Measurements from ENCODE around the gene C1orf53.

The C1orf53 gene

GRCh38 chr1:197912739-197913494 lies 10.5 kb downstream of the C1orf53 start (continued):
- no peak for TF ChIP-seq MEIS1 (CRISPR knock-in tag; IDR thresholded peaks at IDR 0.05; ENCODE audit: borderline replicate concordance)
- TF ChIP-seq ZNF221 (tag by site-specific recombination; IDR thresholded peaks at IDR 0.05; ENCODE audit: borderline replicate concordance) = no peak
- TF ChIP-seq ZNF175 (tag by site-specific recombination; IDR thresholded peaks at IDR 0.05) = no peak
- TF ChIP-seq ZNF777 (tag by site-specific recombination; IDR thresholded peaks at IDR 0.05; ENCODE audit: borderline replicate concordance) = no peak
- TF ChIP-seq MYNN (tag by site-specific recombination; IDR thresholded peaks at IDR 0.05; ENCODE audit: borderline replicate concordance) = no peak
- TF ChIP-seq ZNF624 (tag by site-specific recombination; IDR thresholded peaks at IDR 0.05) = no peak
- TF ChIP-seq ZNF280D (tag by site-specific recombination; IDR thresholded peaks at IDR 0.05) = no peak

DNA sequence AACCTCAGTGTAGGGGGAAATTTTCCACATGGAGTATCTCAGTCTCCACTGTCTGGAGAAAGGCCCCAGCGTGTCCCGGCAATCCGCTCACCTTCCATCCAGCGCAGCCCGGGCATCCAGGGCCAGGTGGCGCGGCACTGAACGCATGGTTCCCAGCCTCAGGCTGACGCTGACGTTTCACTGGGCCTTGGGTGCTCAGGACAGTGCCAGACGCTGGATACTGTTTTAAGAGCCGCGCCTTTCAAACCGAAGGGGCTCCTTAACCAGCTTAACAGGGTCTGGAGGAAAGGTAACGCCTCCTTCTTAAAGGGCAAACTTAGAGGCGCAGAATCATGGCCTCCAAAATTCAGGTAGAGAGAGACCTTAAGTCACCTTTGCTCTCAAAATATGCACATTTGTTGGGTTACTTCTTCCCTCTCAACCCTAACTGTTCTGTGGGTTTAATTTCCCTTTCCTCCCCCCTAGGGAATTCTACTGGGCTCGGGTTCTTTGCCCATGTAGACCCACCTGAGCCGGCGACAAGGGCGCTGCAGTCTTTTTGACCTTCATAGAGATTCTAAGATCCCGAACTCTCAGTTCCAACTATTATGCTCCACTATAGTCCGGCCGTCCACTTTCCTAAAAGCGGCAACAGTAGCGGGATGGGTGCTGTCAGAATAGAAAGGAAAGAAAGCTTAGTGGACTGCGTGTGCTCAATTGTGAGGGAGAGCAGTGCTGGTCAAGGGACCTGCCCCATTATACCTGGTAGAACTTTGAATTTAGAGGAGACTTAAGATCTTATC lies 11.3 kb downstream of the C1orf53 start:
- H3K36me3 ChIP-seq (ENCODE audit: control insufficient read depth in 2 of 2, insufficient read depth in 1 of 2, low read length in 2 of 2) = no peaks in the 10 kb centered on the region
- H3K27ac ChIP-seq (ENCODE audit: extremely low read depth, low read depth, low read length) = no peak overlapping the region
- no peaks in the 10 kb centered on the region for H3K4me1 ChIP-seq (ENCODE audit: control insufficient read depth, insufficient read depth, low read length)
- ChIA-PET POLR2A (interaction anchor here (1.6 kb wide), 1 partner anchor 11 kb away, joined by 8 read pairs; the partner anchor contains the start of gene C1orf53), CTCF (interaction anchor here (0.6 to 2.7 kb wide), 5 partner anchors 8 to 374 kb away, joined by 3 to 10 read pairs (median 4); no protein-coding TSS in a partner anchor)
- TF ChIP-seq ZNF341 (tag by site-specific recombination; IDR thresholded peaks at IDR 0.05; ENCODE audit: low read depth) (no peak), ZNF280D (tag by site-specific recombination; IDR thresholded peaks at IDR 0.05) (no peak), TCF7L2 (IDR thresholded peaks at IDR 0.05; ENCODE audit: borderline replicate concordance, low read depth, low read length) (no peak), ZBTB7A (tag by site-specific recombination; IDR thresholded peaks at IDR 0.05; ENCODE audit: low read depth) (no peak), ZNF629 (tag by site-specific recombination; IDR thresholded peaks at IDR 0.05) (no peak), ZNF416 (tag by site-specific recombination; IDR thresholded peaks at IDR 0.05) (no peak)
- H3K4me3 ChIP-seq (ENCODE audit: low read depth, low read length) = no peak overlapping the region
- H3K9me3 ChIP-seq (ENCODE audit: control insufficient read depth, insufficient read depth, low read depth, low read length) = no peaks in the 10 kb centered on the region

DNA sequence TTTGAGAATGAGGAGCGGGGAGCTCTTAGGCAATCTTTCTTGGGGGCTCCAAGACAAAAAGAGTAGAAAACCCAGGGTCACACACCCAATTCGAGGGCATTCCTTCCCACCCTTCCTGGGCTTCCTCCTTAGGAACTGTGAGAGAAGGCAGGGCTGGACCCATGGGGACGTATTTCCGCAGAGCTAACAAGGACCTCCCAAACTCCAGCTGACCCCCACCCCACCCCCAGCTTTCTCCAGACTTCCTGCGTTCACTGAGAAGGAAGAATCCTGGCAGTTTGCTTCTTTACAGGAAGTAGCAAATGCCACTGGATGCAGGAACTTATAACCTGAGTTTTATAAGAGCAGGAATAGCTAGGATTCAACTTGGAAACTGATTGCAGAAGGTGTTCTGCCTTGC lies 12.1 kb downstream of the C1orf53 start:
- Histone ChIP-seq H3K9me3 (ENCODE audit: control insufficient read depth, insufficient read depth, low read depth, low read length) (no peaks in the 10 kb centered on the region), H3K27ac (ENCODE audit: extremely low read depth, low read depth, low read length) (no peak overlapping the region), H3K4me3 (ENCODE audit: low read depth, low read length) (no peak overlapping the region), H3K4me1 (ENCODE audit: control insufficient read depth, insufficient read depth, low read length) (no peaks in the 10 kb centered on the region), H3K36me3 (ENCODE audit: control insufficient read depth in 2 of 2, insufficient read depth in 1 of 2, low read length in 2 of 2) (no peaks in the 10 kb centered on the region)
- ChIA-PET CTCF (interaction anchor here (0.6 to 2.7 kb wide), 6 partner anchors 9 to 450 kb away, joined by 3 to 10 read pairs (median 4); no protein-coding TSS in a partner anchor), POLR2A (interaction anchor here (1.6 kb wide), 1 partner anchor 12 kb away, joined by 8 read pairs; the partner anchor contains the start of gene C1orf53)
- TF ChIP-seq ZNF521 (tag by site-specific recombination; IDR thresholded peaks at IDR 0.05) (no peak), EGR2 (tag by site-specific recombination; IDR thresholded peaks at IDR 0.05; ENCODE audit: low read depth) (no peak), ZNF48 (tag by site-specific recombination; IDR thresholded peaks at IDR 0.05) (no peak), ZBTB20 (tag by site-specific recombination; IDR thresholded peaks at IDR 0.05) (no peak), KLF16 (tag by site-specific recombination; IDR thresholded peaks at IDR 0.05) (no peak), ZBTB8A (tag by site-specific recombination; IDR thresholded peaks at IDR 0.05) (no peak), ZBTB11 (tag by site-specific recombination; conservative IDR thresholded peaks at IDR 0.05; ENCODE audit: low read depth) (no peak), KLF10 (tag by site-specific recombination; IDR thresholded peaks at IDR 0.05) (no peak), ZNF658 (tag by site-specific recombination; IDR thresholded peaks at IDR 0.05) (no peak), ZNF223 (tag by site-specific recombination; IDR thresholded peaks at IDR 0.05) (no peak)

All from HEK293 (cell line).